Measurements from ENCODE around the gene CLHC1. TPM values are rescaled to one million over a fixed set of nuclear protein-coding genes. Genes with fewer than 3 reads are reported as not detected.
"Not testable (repeated sequence)": the region's sequence is repeated elsewhere in the genome, so short reads cannot be mapped to it uniquely, and the experiment has no call there.

The CLHC1 gene
- total RNA-seq, 1 experiment from 2014 or later: 11.1 TPM

DNA sequence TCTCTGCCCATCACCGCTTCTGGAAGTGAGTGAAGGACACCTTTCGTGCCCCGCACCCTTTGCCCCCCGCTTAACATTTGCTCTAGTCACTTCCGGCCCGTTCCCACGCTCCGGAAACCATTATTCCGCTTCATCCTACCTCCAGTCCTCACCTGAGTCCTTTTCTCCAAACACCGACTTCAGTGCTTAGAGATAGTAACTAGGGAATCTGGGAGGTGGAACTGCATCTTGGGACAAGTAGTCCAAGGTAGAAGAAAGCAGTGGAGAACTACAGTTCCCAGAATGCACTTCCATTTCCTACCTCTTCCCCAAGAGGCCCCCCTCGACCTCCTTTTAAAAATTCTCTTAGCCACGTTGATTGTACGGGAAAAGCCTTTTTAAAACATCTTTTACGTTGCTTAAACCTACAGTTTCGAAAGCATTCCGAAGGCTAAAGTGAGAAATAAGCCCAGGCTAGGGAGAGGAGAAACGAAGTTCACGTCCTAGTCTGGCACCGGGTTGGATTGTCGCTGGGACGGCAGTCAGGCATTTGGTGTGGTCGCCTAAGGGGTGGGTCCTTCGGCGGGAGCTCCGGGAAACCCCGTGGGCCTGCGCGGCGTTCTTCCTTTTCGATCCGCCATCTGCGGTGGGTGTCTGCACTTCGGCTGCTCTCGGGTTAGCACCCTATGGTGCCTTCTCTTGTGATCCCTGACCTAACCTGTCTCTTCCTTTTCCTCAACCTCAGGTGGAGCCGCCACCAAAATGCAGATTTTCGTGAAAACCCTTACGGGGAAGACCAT is at the start of gene CLHC1, which contains the start of gene RPS27A (continued):
- TF ChIP-seq, protein P1, sequence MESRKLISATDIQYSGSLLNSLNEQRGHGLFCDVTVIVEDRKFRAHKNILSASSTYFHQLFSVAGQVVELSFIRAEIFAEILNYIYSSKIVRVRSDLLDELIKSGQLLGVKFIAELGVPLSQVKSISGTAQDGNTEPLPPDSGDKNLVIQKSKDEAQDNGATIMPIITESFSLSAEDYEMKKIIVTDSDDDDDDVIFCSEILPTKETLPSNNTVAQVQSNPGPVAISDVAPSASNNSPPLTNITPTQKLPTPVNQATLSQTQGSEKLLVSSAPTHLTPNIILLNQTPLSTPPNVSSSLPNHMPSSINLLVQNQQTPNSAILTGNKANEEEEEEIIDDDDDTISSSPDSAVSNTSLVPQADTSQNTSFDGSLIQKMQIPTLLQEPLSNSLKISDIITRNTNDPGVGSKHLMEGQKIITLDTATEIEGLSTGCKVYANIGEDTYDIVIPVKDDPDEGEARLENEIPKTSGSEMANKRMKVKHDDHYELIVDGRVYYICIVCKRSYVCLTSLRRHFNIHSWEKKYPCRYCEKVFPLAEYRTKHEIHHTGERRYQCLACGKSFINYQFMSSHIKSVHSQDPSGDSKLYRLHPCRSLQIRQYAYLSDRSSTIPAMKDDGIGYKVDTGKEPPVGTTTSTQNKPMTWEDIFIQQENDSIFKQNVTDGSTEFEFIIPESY (IDR thresholded peaks at IDR 0.05; ENCODE audit: extremely low read depth, insufficient replicate concordance, low read length): peak; percentile 33
- peak; percentile 49; the same call in 1 of the 2 replicates for TF ChIP-seq EGR1 (IDR thresholded peaks at IDR 0.05; ENCODE audit: low read depth)

DNA sequence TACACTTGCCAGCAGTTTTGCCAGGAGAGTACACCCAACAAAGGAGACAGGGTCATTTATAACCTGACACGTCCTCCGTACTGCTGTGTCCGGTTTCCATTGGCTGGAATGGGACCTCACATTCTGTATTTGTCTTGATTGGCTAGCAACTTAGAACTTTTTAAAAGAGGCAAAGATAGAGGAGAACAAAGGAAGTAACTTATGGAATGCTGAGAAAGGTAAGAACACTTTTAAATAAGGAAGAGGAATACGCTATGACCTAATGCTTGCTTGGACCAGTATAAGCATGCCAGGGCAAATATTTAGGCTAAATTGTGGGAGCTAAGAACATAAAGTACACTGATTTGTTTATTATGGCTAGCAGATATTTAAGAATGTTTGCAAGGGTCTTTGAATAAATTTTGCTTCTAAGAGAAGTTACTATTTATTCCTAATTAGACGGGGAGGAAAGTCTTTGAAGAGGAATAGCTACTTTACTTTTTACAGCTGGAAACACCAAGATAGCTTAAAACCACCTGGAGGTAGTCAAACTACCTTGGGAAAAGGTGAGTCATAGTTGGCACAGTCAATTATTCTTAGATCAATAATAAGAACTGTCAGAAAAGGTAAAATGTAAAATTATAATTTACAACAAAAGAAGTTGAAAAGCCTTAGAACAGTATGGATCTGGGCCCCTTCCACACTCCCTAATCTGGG is 48.9 kb upstream of the CLHC1 start:
- DNase-seq (ENCODE audit: low read depth, low spot score); intact Hi-C loops (cut with micrococcal nuclease); H3K9me2 ChIP-seq (ENCODE audit: insufficient read depth); ATAC-seq; H3K79me2 ChIP-seq (ENCODE audit: insufficient read depth, low read length); H3K27ac ChIP-seq (ENCODE audit: low read depth, low read length); H3K36me3 ChIP-seq (ENCODE audit: control insufficient read depth in 1 of 2, insufficient read depth in 2 of 2, low read length in 2 of 2); POLR2A ChIA-PET; H3K9me3 ChIP-seq (ENCODE audit: control insufficient read depth in 1 of 2, insufficient read depth in 1 of 2, low read depth in 1 of 2, low read length in 2 of 2); H4K20me1 ChIP-seq (ENCODE audit: insufficient read depth); H3K27me3 ChIP-seq (ENCODE audit: insufficient read depth, low read length); H3K4me3 ChIP-seq (replicated peaks in 1 of 2; ENCODE audit: low read depth in 1 of 2, low read length in 2 of 2); BruUV-seq (replicated peaks); RAD21 ChIA-PET (ENCODE audit: low non-redundant PET in 1 of 2, low total read pairs in 2 of 2, uncharacterized antibody in 2 of 2, unreplicated experiment in 2 of 2); CTCF ChIA-PET; H2AFZ ChIP-seq (ENCODE audit: low read depth, low read length, poor library complexity, severe bottlenecking); H3K9ac ChIP-seq (ENCODE audit: low read length): not testable (repeated sequence)
- 0 out of 2 replicates have a peak, but pooled peaks have one; percentile 9 for TF ChIP-seq FOSL1 (IDR thresholded peaks at IDR 0.05; ENCODE audit: low read depth)
- Histone ChIP-seq H3K4me2 (ENCODE audit: low read length) (peak overlapping the region; percentile 78; the same call in 1 of the 2 replicates), H3K4me1 (ENCODE audit: control insufficient read depth in 1 of 2, insufficient read depth in 2 of 2, low read length in 2 of 2) (peaks cover 0 to 16% of the 10 kb centered on the region in 2 experiments; a peak in 2 of 4 replicates)

DNA sequence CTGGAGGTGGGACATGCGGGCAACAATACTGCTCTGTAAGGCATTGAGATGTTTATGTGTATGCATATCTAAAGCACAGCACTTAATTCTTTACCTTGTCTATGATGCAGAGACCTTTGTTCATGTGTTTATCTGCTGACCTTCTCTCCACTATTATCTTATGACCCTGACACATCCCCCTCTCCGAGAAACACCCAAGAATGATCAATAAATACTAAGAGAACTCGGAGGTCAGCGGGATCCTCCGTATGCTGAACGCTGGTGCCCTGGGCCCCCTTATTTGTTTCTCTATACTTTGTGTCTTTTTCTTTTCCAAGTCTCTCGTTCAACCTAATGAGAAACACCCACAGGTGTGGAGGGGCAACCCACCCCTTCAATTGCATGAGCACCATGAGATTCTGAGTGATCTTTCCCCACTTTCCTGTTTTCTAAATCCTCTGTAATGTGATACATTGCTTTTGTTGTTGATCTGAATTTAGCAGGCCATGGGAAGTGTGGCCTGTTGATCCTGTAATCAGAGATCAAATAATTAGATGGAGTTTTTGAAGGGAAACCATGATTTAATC is 47.8 kb upstream of the CLHC1 start:
- DNase-seq (ENCODE audit: low read depth, low spot score); BruUV-seq (replicated peaks); H4K20me1 ChIP-seq (ENCODE audit: insufficient read depth); RAD21 ChIA-PET (ENCODE audit: low non-redundant PET in 1 of 2, low total read pairs in 2 of 2, uncharacterized antibody in 2 of 2, unreplicated experiment in 2 of 2); H3K9ac ChIP-seq (ENCODE audit: low read length); ATAC-seq; intact Hi-C loops (cut with micrococcal nuclease); H3K4me2 ChIP-seq (ENCODE audit: low read length); POLR2A ChIA-PET; H3K36me3 ChIP-seq (ENCODE audit: control insufficient read depth in 1 of 2, insufficient read depth in 2 of 2, low read length in 2 of 2); H3K27ac ChIP-seq (ENCODE audit: low read depth, low read length); H3K9me3 ChIP-seq (ENCODE audit: control insufficient read depth in 1 of 2, insufficient read depth in 1 of 2, low read depth in 1 of 2, low read length in 2 of 2); H3K9me2 ChIP-seq (ENCODE audit: insufficient read depth); H3K79me2 ChIP-seq (ENCODE audit: insufficient read depth, low read length); H3K4me3 ChIP-seq (replicated peaks in 1 of 2; ENCODE audit: low read depth in 1 of 2, low read length in 2 of 2); H2AFZ ChIP-seq (ENCODE audit: low read depth, low read length, poor library complexity, severe bottlenecking); CTCF ChIA-PET; H3K27me3 ChIP-seq (ENCODE audit: insufficient read depth, low read length): not testable (repeated sequence)
- H3K4me1 ChIP-seq (ENCODE audit: control insufficient read depth in 1 of 2, insufficient read depth in 2 of 2, low read length in 2 of 2): peaks cover 0 to 16% of the 10 kb centered on the region in 2 experiments; a peak in 2 of 4 replicates

DNA sequence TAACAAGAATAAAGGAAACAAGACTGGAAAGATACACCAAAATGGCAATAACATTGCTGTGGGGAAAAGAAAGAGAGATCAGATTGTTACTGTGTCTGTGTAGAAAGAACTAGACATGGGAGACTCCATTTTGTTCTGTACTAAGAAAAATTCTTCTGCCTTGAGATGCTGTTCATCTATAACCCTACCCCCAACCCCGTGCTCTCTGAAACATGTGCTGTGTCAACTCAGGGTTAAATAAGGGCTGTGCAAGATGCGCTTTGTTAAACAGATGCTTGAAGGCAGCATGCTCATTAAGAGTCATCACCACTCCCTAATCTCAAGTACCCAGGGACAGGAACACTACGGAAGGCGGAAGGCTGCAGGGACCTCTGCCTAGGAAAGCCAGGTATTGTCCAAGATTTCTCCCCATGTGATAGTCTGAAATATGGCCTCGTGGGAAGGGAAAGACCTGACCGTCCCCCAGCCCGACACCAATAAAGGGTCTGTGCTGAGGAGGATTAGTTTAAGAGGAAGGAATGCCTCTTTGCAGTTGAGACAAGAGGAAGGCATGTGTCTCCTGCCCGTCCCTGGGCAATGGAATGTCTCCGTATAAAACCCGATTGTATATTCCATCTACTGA is 47.2 kb upstream of the CLHC1 start:
- DNase-seq (ENCODE audit: low read depth, low spot score); H3K79me2 ChIP-seq (ENCODE audit: insufficient read depth, low read length); H4K20me1 ChIP-seq (ENCODE audit: insufficient read depth); intact Hi-C loops (cut with micrococcal nuclease); CTCF ChIA-PET; H3K36me3 ChIP-seq (ENCODE audit: control insufficient read depth in 1 of 2, insufficient read depth in 2 of 2, low read length in 2 of 2); H3K27me3 ChIP-seq (ENCODE audit: insufficient read depth, low read length); RAD21 ChIA-PET (ENCODE audit: low non-redundant PET in 1 of 2, low total read pairs in 2 of 2, uncharacterized antibody in 2 of 2, unreplicated experiment in 2 of 2); BruUV-seq (replicated peaks); POLR2A ChIA-PET; H3K4me2 ChIP-seq (ENCODE audit: low read length); H2AFZ ChIP-seq (ENCODE audit: low read depth, low read length, poor library complexity, severe bottlenecking); H3K27ac ChIP-seq (ENCODE audit: low read depth, low read length); H3K9ac ChIP-seq (ENCODE audit: low read length); H3K9me3 ChIP-seq (ENCODE audit: control insufficient read depth in 1 of 2, insufficient read depth in 1 of 2, low read depth in 1 of 2, low read length in 2 of 2); H3K4me3 ChIP-seq (replicated peaks in 1 of 2; ENCODE audit: low read depth in 1 of 2, low read length in 2 of 2); ATAC-seq; H3K9me2 ChIP-seq (ENCODE audit: insufficient read depth): not testable (repeated sequence)
- H3K4me1 ChIP-seq (ENCODE audit: control insufficient read depth in 1 of 2, insufficient read depth in 2 of 2, low read length in 2 of 2): peaks cover 0 to 16% of the 10 kb centered on the region in 2 experiments; a peak in 2 of 4 replicates

Data from HCT116 (cell line).